HCT116 (cell line): ENCODE measurements around the gene LRRC3.

ENCODE experiments used
- EZH2 ChIP-seq: fragments of 200-600 bp; sonication (generic); IDR thresholded peaks from 2 replicates; pipeline ENCODE4 v1.6.1; 2017; ENCODE audit warnings: antibody characterized with exemption, mixed run types
- POLR2A ChIP-seq: IDR thresholded peaks from 2 replicates; pipeline ENCODE4 v1.7.0; 2011; ENCODE audit warnings: borderline replicate concordance; ENCODE audit not compliant: insufficient read depth, insufficient read length; ENCODE audit errors: extremely low read depth
- RAD21 ChIP-seq: IDR thresholded peaks from 2 replicates; pipeline ENCODE4 v1.6.1; 2012; ENCODE audit warnings: low read depth, mild to moderate bottlenecking
- SP1 ChIP-seq: IDR thresholded peaks from 2 replicates; pipeline ENCODE4 v1.6.1; 2012; ENCODE audit warnings: low read depth
- TF ChIP-seq, protein P1 (sequence below), 3 experiments: fragments of 200-600 bp in 1 of 3; sonication (generic) in 1 of 3; IDR thresholded peaks in 2 of 3; conservative IDR thresholded peaks in 1 of 3; 2 replicates each; pipeline ENCODE4 v1.5.1; 2012 to 2017; ENCODE audit warnings: low read depth in 2 of 3, low read length in 2 of 3, antibody characterized with exemption in 1 of 3, borderline replicate concordance in 1 of 3, control low read depth in 1 of 3, mild to moderate bottlenecking in 1 of 3, mixed read lengths in 1 of 3, mixed run types in 1 of 3, moderate library complexity in 1 of 3; ENCODE audit not compliant: insufficient read depth in 1 of 3

GRCh38 chr21:44413566-44414290 is 41.6 kb upstream of the LRRC3 start:
- TF ChIP-seq, protein P1, sequence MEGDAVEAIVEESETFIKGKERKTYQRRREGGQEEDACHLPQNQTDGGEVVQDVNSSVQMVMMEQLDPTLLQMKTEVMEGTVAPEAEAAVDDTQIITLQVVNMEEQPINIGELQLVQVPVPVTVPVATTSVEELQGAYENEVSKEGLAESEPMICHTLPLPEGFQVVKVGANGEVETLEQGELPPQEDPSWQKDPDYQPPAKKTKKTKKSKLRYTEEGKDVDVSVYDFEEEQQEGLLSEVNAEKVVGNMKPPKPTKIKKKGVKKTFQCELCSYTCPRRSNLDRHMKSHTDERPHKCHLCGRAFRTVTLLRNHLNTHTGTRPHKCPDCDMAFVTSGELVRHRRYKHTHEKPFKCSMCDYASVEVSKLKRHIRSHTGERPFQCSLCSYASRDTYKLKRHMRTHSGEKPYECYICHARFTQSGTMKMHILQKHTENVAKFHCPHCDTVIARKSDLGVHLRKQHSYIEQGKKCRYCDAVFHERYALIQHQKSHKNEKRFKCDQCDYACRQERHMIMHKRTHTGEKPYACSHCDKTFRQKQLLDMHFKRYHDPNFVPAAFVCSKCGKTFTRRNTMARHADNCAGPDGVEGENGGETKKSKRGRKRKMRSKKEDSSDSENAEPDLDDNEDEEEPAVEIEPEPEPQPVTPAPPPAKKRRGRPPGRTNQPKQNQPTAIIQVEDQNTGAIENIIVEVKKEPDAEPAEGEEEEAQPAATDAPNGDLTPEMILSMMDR (IDR thresholded peaks at IDR 0.05 in 2 of 3, conservative IDR thresholded peaks at IDR 0.05 in 1 of 3; ENCODE audit: borderline replicate concordance in 1 of 3, insufficient read depth in 1 of 3, low read depth in 2 of 3, low read length in 2 of 3) = no peak
- TF ChIP-seq SP1 = no peak
- no peak for TF ChIP-seq POLR2A
- TF ChIP-seq EZH2 = no peak
- TF ChIP-seq RAD21 = no peak
